GM12801 (cell line): ENCODE measurements around the gene AFG1L.

Experiments
- TF ChIP-seq, protein P1 (sequence below): IDR thresholded peaks from one replicate; pipeline ENCODE4 v1.5.1; 2011; ENCODE audit warnings: control low read depth; ENCODE audit not compliant: insufficient read length; ENCODE audit errors: extremely low read depth

Gene AFG1L

DNA sequence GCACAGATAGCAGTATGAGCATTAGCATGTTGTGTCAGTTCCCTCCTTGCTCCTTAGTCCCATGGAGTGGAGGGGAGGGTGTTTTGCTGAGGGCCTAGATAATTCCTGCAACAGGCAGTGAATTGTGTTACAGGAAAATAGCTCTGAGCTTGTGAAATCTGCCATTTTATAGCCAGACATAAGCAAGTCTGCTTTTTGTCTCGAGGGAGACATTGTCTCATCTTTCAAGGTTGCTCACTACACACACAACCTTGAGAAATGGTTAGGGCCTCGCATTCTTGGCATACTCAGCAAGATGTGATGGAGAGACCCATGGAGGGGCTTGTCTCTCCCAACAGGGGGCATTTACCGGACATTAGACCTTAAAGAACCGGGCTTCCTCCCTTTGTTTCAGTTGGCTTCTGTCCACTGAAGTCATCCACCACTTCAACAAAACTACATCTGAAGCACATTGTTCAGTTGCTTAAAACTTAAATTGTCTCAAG lies 157.9 kb downstream of the AFG1L start:
- TF ChIP-seq, protein P1, sequence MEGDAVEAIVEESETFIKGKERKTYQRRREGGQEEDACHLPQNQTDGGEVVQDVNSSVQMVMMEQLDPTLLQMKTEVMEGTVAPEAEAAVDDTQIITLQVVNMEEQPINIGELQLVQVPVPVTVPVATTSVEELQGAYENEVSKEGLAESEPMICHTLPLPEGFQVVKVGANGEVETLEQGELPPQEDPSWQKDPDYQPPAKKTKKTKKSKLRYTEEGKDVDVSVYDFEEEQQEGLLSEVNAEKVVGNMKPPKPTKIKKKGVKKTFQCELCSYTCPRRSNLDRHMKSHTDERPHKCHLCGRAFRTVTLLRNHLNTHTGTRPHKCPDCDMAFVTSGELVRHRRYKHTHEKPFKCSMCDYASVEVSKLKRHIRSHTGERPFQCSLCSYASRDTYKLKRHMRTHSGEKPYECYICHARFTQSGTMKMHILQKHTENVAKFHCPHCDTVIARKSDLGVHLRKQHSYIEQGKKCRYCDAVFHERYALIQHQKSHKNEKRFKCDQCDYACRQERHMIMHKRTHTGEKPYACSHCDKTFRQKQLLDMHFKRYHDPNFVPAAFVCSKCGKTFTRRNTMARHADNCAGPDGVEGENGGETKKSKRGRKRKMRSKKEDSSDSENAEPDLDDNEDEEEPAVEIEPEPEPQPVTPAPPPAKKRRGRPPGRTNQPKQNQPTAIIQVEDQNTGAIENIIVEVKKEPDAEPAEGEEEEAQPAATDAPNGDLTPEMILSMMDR = no peak

DNA sequence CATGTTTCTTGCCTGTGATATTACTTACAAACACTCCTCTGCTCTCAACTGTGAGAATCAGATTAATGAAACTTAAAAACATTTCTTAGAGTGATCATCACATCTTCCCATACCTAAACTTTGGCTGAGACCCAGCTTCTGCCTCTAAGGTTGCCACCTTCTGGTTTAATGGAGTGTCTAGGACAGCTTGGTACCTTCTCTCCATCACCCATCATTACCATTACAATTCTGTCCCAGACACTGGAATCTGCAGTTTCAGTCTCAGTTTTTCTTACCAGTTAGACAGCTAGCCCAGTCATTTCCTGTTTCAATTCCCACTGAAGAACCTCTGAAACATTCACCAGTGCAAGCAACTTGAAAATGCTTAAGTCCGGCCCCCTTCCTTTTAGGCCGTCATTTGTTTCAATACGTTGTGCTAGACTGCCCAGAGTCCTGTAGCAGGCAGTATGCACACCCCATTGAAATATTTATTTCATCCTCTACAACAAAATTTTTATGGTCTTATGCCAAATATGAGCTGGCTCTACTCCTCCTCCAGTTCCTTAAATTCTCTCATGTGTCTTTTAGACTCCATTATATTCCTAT lies 158.8 kb downstream of the AFG1L start:
- TF ChIP-seq, protein P1 = no peak

DNA sequence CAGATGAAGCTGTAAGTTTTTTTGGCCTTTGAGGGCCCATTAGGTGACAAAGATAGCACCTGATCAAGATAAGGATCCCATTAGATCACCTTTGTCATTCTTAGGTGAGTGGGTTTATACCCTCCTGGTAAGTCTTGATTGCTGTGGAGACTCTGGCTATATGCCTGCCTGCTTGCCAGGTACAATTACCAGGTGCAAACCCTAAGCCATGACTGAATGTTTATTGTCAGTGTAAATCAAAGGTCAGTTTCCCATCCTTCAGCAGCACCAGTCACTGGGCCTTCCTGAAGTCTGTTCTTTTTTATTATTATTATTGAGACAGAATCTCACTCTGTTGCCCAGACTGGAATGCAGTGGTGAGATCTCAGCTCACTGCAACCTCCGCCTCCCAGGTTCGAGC lies 159.5 kb downstream of the AFG1L start:
- TF ChIP-seq, protein P1 = no peak

DNA sequence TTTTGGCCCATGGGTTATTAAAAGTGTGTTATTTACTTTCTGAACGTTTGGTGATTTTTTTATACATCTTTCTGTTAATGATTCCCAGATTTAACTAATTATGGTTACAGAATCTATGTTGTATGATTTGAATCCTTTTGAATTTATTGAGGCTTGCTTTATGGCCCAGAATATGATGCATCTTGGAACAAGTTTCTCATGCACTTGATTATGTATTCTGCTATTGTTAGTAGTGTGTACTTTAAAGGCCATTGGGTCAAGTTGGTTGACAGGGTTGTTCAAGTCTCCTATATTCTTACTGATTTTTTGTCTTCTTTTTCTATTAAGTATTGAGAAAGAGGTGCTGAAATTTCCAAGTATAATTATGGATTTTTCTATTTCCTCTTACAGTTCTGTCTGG lies 160.8 kb downstream of the AFG1L start:
- TF ChIP-seq, protein P1 = no peak

DNA sequence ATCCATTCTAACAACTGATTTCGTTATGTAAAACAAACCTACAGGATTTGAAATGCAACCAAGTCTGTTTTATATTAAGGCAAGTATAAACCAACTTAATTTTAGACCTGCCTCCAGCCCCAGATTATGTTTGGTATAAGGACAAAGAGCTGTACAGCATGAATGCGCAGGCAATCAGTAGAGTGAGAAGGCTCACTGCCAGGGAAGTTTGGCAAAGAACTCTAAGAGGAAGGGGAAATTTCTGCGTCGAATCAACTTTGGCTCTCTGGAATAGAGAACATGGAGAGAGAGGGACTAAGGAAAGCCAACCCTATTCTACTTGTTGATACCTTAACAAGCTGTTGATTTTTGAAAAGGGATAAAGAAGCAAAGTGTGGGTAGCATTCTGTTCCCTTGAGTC lies 168.9 kb downstream of the AFG1L start:
- TF ChIP-seq, protein P1 = no peak

DNA sequence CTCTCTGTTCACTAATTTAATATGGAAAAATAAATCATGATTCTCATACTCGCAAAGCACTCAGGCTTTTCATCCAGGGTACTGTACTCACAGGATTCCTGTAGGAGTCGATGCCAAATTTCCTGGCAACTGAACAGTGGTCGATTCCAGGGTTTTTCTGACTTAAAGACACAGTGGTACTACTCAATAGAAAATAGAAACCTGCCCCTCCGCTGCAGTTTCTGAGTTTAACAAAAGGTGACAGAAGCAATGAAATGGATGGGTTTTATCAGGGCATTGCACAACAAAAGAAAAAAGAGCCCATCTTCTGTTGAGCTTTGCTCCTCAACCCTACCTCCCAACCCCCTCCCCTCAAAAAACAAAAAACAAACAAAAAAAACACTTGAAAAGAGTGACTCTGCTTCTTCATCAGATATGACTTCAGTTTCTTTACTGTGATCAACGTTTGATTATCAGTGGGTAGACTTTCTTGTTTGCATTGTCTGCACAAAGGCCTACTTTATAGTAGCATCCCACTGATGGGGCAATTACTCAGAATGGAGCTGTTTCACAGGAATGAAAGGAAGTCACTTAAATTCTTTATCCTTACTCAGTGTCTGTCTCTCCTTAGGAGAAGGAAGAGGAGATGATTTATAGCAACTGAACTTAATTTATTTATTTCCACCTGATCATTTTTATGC lies 169.7 kb downstream of the AFG1L start:
- TF ChIP-seq, protein P1 = no peak

DNA sequence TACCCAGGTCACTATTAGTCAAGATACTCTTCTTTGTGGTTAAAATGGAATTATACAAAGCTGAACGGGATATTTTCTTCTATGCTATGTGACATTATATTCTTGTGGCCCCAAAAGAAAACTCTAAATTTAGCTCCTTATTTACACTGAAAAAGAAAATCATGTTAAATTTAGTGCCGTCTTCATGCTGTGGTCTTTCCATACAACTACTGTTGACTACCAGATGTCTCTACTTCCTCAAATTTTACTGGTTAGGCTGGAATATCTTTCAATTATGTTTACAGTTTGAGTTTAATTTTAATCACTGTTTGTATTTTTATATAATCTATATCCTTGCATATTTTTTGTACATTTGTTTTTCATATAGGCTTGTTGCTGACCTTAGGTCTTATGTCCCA lies 170.2 kb downstream of the AFG1L start:
- TF ChIP-seq, protein P1 = no peak
